Stimulated activated CD8-positive, alpha-beta memory T cell treated with anti-CD3 and anti-CD28 coated beads, Interleukin-2, amount 100 ng/mL, for 48 hours (primary cell): ENCODE results near the gene C2orf42.
"Not testable (repeated sequence)": the region's sequence is repeated elsewhere in the genome, so short reads cannot be mapped to it uniquely, and the experiment has no call there.

Experiments
- DNase-seq, 2 donors: peaks; one replicate each; pipeline ENCODE4 v3.0.0-alpha.2; 2020; ENCODE audit warnings: low read depth in 2 of 2

The C2orf42 gene

DNA sequence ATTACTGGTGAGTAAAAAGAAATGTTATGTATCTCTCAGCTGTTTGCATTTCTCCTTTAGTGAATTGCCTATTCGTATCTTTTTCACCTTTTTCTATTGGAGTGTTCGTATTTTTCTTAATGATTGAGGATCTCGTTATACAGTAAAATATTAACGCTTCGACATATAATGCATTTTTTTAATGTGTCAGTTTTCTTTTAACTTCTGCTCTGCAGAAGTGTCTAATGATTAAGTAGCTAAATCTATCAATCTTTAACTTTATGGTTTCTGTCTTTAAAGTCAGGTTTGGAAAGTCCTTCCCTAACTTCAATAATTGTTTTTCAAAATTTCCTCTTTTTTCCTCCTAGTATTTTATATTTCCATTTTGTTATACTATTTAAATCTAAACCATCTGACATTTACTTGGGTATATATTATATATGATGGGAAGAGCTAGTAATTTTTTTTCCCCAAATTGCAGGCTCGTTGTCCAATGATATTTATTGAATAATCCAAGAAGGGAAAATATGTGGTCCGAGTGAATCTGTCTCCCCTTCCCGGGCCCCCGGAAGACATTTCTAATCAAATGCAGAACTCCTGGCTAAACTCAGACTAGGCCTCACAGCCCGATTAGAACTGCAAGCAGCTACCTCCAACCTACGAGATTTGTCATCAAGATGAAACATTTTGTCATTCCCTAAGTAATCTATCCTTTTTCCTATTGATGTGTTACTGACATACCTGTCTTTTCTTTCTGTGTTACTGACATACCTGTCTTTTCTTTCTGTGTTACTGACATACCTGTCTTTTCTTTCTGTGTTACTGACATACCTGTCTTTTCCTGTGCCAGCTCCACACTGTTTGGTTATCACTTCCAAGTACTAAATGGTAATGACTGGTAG lies 86.3 kb downstream of the C2orf42 start:
- no peak for DNase-seq

DNA sequence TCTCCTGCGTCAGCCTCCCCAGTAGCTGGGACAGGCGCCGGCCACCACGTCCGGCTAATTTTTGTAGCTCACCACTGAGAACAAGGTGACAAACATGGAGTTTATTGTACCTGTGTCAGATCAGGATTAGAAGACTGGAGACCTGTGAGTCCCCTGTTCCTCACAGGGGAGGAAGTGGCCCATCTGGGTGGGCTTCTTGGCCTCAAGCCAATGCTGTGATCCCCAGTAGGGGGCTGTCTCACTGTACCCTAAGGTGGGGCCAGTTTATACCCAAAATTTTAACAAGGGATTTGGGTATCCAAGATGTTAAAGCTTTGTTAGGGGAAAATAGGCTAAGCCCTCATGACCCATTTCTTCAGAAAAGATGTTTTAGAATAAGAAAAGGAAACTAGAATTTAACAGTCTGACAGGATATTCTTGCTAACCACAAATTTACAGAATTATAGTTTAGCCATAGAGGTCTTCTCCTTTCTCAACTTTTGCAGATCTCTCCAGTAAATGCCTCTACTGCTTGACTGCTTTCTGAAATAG lies 87.2 kb downstream of the C2orf42 start:
- DNase-seq = no peak

DNA sequence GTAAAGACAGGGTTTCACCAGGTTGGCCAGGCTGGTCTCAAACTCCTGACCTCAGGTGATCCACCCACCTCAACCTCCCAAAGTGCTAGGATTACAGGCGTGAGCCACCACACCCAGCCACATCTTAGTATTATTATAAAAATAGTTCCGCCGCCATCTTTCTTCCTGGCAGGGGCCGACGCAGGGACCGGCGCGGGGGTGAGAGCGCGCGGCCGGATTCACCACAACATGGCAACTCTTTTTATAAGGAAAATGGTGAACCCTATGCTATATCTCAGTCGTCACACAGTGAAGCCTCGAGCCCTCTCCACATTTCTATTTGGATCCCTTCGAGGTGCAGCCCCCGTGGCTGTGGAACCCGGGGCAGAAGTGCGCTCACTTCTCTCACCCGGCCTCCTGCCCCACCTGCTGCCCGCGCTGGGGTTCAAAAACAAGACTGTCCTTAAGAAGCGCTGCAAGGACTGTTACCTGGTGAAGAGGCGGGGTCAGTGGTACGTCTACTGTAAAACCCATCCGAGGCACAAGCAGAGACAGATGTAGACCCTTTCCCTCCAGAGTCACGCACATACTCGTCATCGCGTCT lies 88.4 kb downstream of the C2orf42 start:
- not testable (repeated sequence) for DNase-seq

DNA sequence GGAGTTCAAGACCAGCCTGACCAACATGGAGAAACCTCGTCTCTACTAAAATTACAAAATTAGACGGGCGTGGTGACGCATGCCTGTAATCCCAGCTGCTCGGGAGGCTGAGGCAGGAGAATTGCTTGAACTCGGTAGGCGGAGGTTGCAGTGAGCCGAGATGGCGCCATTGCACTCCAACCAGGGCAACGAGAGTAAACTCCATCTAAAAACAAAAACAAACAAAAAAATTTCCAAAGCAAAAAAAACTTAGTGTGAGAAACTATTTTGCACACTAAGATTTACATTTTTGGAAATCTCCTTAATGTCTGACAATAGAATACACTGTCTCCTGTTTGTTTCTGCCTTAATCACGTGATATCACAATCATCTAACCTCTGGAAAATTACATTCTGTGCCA lies 89.1 kb downstream of the C2orf42 start:
- not testable (repeated sequence) for DNase-seq

DNA sequence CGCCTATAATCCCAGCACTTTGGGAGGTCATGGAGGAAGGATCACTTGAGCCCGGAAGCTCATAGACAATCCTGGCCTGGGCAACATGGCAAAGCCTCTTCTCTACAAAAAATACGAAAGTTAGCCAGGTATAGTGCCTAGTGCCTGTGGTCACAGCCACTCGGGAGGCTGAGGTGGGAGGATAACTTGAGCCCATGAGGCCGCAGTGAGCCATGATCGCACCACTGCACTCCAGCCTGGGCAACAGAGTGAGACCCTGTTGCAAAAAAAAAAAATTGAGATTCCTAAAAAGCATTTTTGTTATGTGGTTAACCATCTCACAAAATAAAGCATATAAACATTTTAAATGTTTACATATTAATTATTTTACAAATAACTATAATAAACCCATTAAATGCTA lies 89.6 kb downstream of the C2orf42 start:
- DNase-seq = no peak
